BJ (cell line): ENCODE data around the gene HCRT. TPM values are rescaled to one million over a fixed set of nuclear protein-coding genes. Genes with fewer than 3 reads are reported as not detected.

ENCODE experiments used
- CTCF ChIA-PET: fragments of 350-600 bp; formaldehyde crosslinking; extraction: SDS; loops from one replicate; lab custom pipeline; 2021; ENCODE audit warnings: antibody characterized with exemption, inconsistent platforms; lab: Yijun Ruan, JAX
- POLR2A ChIA-PET: fragments of 300-600 bp; sonication (Branson Sonifier 250); formaldehyde crosslinking; extraction: SDS; loops from one replicate; lab custom pipeline; 2021; ENCODE audit warnings: antibody characterized with exemption; lab: Charles Lee
- DNase-seq: peaks from one replicate; pipeline ENCODE4 v3.0.0-alpha.2; 2011; ENCODE audit warnings: low read depth
- H3K27me3 ChIP-seq: 2 replicates; pipeline ENCODE4 v1.6.0; 2011; ENCODE audit warnings: low read length; ENCODE audit not compliant: control insufficient read depth, insufficient read depth
- H3K36me3 ChIP-seq: 2 replicates; pipeline ENCODE4 v1.5.1; 2011; ENCODE audit warnings: low read length; ENCODE audit not compliant: control insufficient read depth, insufficient read depth
- H3K4me3 ChIP-seq: 2 replicates; pipeline ENCODE4 v1.5.1; 2011; ENCODE audit warnings: low read depth, mild to moderate bottlenecking, control low read depth, low read length
- CTCF ChIP-seq: IDR thresholded peaks from 2 replicates; pipeline ENCODE4 v1.5.1; 2011; ENCODE audit warnings: low read depth, mild to moderate bottlenecking, control low read depth, inconsistent platforms, low read length, moderate library complexity; ENCODE audit not compliant: insufficient read depth
- polyA plus RNA-seq: library from polyadenylated mRNA; depleted of rRNA; stranded (reverse); fragments of >200 nt; gene quantifications from 2 replicates; pipeline ENCODE4 v1.2.3, GENCODE V29; 2011

HCRT gene
- polyA plus RNA-seq, 1 experiment, result not detected

DNA sequence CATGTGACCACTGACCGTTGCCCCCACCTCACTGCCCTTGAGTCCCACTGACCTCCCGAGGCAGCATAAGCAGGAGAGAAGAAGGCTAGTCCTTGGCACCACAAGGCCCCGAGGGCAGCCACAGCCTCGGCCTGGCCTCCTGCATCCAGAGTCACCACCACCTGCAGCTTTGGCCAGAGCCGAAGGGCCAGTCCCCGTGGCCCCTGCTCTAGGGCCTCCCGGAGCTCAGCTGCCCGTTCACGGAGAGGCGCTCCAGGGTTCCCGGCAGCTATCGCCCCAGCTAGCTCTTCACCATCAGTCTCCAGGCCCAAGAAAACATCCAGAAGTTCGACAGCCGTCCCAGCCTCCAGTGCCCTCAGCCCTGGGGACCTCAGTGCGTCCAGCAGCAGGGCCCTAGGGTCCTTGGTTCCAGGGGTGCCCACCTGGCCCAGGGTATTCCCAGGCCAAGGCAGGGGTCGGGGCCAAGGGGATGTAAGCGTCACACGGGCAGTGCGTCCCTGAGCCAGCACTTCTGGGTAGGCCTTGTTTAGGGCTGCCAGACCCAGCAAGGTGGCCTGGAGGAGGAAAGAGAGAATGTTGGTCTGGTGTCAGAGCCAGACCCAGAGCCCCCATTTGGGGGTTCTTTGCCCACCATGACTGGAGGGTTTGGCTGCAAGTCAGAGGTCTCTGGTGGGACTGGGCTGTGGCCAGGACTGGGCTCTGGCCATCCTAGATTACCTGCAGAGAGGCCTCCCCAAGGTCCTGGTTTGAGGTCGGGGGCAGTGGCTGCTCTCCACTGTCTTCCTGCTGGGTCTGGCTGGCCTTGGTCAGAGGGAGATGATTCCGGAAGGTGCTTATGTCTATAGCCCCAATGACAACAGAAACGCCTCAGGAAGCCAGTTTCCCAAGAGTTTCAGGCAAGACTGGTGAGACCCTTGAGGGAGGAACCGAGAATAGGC, 7.2 kb upstream of the HCRT start:
- no peak for TF ChIP-seq CTCF
- Histone ChIP-seq H3K27me3 (no peaks in the 10 kb centered on the region), H3K36me3 (no peaks in the 10 kb centered on the region), H3K4me3 (no peak overlapping the region)
- ChIA-PET POLR2A (no interaction called here), CTCF (interaction anchor here (1.7 to 3.8 kb wide), 2 partner anchors 8 to 11 kb away, joined by 6 to 35 read pairs; partner anchors contain the start of genes HCRT and KCNH4)
- no peak for DNase-seq

- no peak for DNase-seq
- Histone ChIP-seq H3K27me3 (no peaks in the 10 kb centered on the region), H3K4me3 (no peak overlapping the region), H3K36me3 (no peaks in the 10 kb centered on the region)
- POLR2A ChIA-PET, result no interaction called here
- TF ChIP-seq CTCF, result no peak
- CTCF ChIA-PET, result interaction anchor here (1.0 to 1.7 kb wide), 2 partner anchors 10 to 197 kb away, joined by 3 to 6 read pairs; partner anchors contain the start of gene KCNH4
Observed at GRCh38 chr17:42191275-42191608, 6.0 kb upstream of the HCRT start.

DNA sequence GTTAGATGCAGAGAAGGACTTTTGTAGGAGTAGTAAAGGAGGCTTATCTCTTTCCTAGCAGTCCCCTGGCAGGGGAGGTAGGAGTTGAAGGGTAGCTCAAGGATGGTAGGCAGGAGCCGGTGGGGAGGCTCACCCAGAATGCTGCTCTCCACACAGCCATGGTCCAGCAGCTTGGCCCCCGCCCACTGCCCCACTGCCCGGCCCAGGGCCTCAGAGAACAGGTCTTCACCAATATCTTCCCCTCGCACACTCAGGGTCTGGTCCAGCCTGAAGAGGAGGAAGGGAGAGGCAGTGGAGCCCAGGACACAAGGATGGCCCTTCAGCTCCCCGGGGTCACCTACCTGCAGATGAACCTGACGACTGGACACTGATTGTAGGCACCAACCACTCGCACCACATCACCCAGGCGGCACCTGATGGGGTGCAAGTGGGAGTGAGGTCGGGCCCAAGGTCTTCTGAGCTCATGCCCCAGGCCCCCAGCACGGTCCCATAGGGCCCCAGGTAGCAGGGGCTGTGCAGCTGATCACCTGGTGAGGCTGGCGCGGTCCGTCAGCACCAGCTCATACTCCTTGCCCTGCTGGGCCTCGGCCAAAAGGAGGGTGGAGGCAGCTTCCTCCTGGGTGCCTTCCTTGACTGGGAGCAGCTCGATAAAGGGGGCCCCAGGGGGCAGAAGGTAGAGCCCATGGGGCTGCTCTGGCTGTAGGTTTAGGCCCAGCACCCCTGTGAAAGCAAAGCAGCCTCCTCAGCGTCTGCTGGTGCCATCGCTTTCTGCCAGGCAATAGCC, 5.4 kb upstream of the HCRT start:
- POLR2A ChIA-PET, result no interaction called here
- CTCF ChIA-PET, result interaction anchor here (0.9 to 1.7 kb wide), 4 partner anchors 10 to 337 kb away, joined by 3 to 6 read pairs (median 3); partner anchors contain the start of gene KCNH4
- no peak for TF ChIP-seq CTCF
- Histone ChIP-seq H3K36me3 (no peaks in the 10 kb centered on the region), H3K27me3 (no peaks in the 10 kb centered on the region), H3K4me3 (no peak overlapping the region)
- DNase-seq, result no peak

DNA sequence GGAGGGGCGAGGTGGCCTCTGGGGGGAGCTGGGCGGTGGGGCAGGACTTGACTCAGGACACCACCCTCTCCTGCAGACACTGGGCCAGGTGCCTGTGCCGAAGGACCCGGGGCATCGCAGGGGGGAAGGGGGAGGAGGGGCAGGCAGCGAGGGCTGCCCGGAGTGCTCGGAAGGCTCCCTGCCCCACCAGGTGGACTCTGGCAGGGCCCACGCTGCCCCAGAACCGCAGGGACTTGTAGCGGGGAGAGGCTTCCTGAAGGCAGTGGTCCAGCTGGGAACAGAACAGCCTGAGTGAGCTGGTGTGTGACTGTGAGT, 4.4 kb upstream of the HCRT start:
- Histone ChIP-seq H3K36me3 (no peaks in the 10 kb centered on the region), H3K4me3 (no peak overlapping the region), H3K27me3 (no peaks in the 10 kb centered on the region)
- DNase-seq, result no peak
- ChIA-PET CTCF (interaction anchor here (0.6 to 1.1 kb wide), 4 partner anchors 8 to 338 kb away, joined by 3 read pairs; partner anchors contain the start of gene KCNH4), POLR2A (no interaction called here)
- TF ChIP-seq CTCF, result no peak
